ENCODE measurements around the gene ANTXR2. TPM values are rescaled to one million over a fixed set of nuclear protein-coding genes. Genes with fewer than 3 reads are reported as not detected.

ANTXR2 gene
- total RNA-seq, 4 donors from 2014 or later, result 69.6 to 139 (median 118) TPM

GRCh38 chr4:80088471-80088870 lies 15.4 kb upstream of the ANTXR2 start:
- H3K27ac ChIP-seq, result no peak overlapping the region
- WGBS, 2 donors, result 85 to 97% methylated on average over 1 of the region's 1 CpG
- TF ChIP-seq CTCF (IDR thresholded peaks at IDR 0.05), result no peak
- TF ChIP-seq POLR2A (IDR thresholded peaks at IDR 0.05), result no peak
- TF ChIP-seq EP300 (IDR thresholded peaks at IDR 0.05), result no peak
- no peak for DNase-seq (ENCODE audit: low spot score in 2 of 2)
- H3K9me3 ChIP-seq, result no peaks in the 10 kb centered on the region
- H3K4me3 ChIP-seq, result no peak overlapping the region
- H3K27me3 ChIP-seq, result no peaks in the 10 kb centered on the region
- no peaks in the 10 kb centered on the region for H3K36me3 ChIP-seq
- no peaks in the 10 kb centered on the region for H3K4me1 ChIP-seq

- 83 to 89% methylated on average over 5 of the region's 5 CpGs for WGBS, 2 donors
These were observed 13.3 kb upstream of the ANTXR2 start for GRCh38 chr4:80086296-80086695.

GRCh38 chr4:80085081-80085480 lies 12.1 kb upstream of the ANTXR2 start:
- Histone ChIP-seq H3K27ac (no peak overlapping the region), H3K36me3 (no peaks in the 10 kb centered on the region), H3K4me1 (no peaks in the 10 kb centered on the region), H3K27me3 (no peaks in the 10 kb centered on the region), H3K4me3 (no peak overlapping the region), H3K9me3 (no peaks in the 10 kb centered on the region)
- no peak for DNase-seq (ENCODE audit: low spot score in 2 of 2)
- TF ChIP-seq CTCF (IDR thresholded peaks at IDR 0.05) (no peak), POLR2A (IDR thresholded peaks at IDR 0.05) (no peak), EP300 (IDR thresholded peaks at IDR 0.05) (no peak)
- 86 to 95% methylated on average over 3 of the region's 3 CpGs for WGBS, 2 donors

More at GRCh38 chr4:80086296-80086695, 13.3 kb upstream of the ANTXR2 start:
- H3K4me1 ChIP-seq, result no peaks in the 10 kb centered on the region
- no peaks in the 10 kb centered on the region for H3K9me3 ChIP-seq
- no peak for DNase-seq (ENCODE audit: low spot score in 2 of 2)
- H3K27ac ChIP-seq, result no peak overlapping the region
- TF ChIP-seq EP300 (IDR thresholded peaks at IDR 0.05), result no peak
- TF ChIP-seq CTCF (IDR thresholded peaks at IDR 0.05), result no peak
- TF ChIP-seq POLR2A (IDR thresholded peaks at IDR 0.05), result no peak
- no peaks in the 10 kb centered on the region for H3K36me3 ChIP-seq
- H3K4me3 ChIP-seq, result no peak overlapping the region
- no peaks in the 10 kb centered on the region for H3K27me3 ChIP-seq

GRCh38 chr4:80082693-80083092 lies 9.7 kb upstream of the ANTXR2 start:
- no peak overlapping the region for H3K27ac ChIP-seq
- no peak overlapping the region for H3K4me3 ChIP-seq
- no peaks in the 10 kb centered on the region for H3K27me3 ChIP-seq
- H3K36me3 ChIP-seq, result no peaks in the 10 kb centered on the region
- H3K4me1 ChIP-seq, result no peaks in the 10 kb centered on the region
- WGBS, 2 donors, result 93 to 97% methylated on average over 2 of the region's 2 CpGs
- H3K9me3 ChIP-seq, result no peaks in the 10 kb centered on the region
- DNase-seq (ENCODE audit: low spot score in 2 of 2), result no peak
- TF ChIP-seq CTCF (IDR thresholded peaks at IDR 0.05) (no peak), EP300 (IDR thresholded peaks at IDR 0.05) (no peak), POLR2A (IDR thresholded peaks at IDR 0.05) (no peak)

- Histone ChIP-seq H3K36me3 (no peaks in the 10 kb centered on the region), H3K27me3 (no peaks in the 10 kb centered on the region), H3K4me3 (no peak overlapping the region), H3K9me3 (no peaks in the 10 kb centered on the region), H3K4me1 (peaks cover 0 to 3% (median 0%) of the 10 kb centered on the region in 4 donors), H3K27ac (no peak overlapping the region)
- TF ChIP-seq EP300 (IDR thresholded peaks at IDR 0.05) (no peak), CTCF (IDR thresholded peaks at IDR 0.05) (no peak), POLR2A (IDR thresholded peaks at IDR 0.05) (no peak)
- DNase-seq (ENCODE audit: low spot score in 2 of 2), result no peak
- WGBS, 2 donors, result 87 to 89% methylated on average over 4 of the region's 4 CpGs
These were observed 8.5 kb upstream of the ANTXR2 start for GRCh38 chr4:80081566-80081965.
